Measurements from ENCODE around the gene ZNF841.

- TF ChIP-seq CTCF (IDR thresholded peaks at IDR 0.05; ENCODE audit: insufficient read depth, low read depth, low read length) (no peak), EZH2 (IDR thresholded peaks at IDR 0.05; ENCODE audit: insufficient read depth, low read length) (no peak)
Measured at GRCh38 chr19:52020506-52020905, 75.1 kb downstream of the ZNF841 start.

All from astrocyte (in vitro differentiated cells and primary cell).